Hematopoietic multipotent progenitor cell treated with erythropoietin and hydrocortisone succinate and interleukin-3 and kit ligand, for 15 days (in vitro differentiated cells): ENCODE measurements around the gene EEF1AKMT3.

Experiments used
- DNase-seq: peaks from one replicate; pipeline ENCODE4 v3.0.0-alpha.2; 2015; ENCODE audit warnings: low spot score

Gene EEF1AKMT3

DNA sequence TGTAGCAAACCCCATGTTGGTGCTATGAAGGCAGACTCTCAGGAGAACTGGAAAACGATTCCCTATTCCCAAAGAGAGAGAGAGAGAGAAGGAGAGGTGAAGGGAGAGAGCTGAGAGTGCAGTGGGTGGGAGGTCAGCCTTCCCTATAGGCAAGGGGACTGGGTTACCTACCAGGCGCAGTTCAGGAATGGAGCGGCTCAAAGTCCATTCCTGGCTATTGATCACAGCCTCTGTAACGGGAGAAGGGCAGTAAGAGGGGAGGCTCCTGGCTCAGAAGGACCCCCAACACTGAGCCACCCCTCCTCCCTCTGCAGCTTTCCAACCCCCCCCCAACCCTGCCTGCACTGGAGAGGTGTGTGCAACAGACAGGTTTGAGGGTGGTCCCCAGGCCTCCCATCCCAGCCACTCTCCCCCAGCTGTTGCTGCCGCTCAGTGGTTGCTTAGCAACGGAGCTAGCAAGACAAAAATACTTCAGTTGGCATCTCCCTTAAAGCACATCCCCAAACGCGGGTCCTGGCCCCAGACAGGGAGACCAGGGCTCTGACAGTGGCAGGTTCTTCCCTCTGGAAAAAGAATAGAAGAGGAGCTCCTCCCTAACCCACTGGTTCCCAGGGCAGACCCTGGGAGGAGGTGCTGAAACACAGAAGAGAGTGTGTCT lies 37.1 kb upstream of the EEF1AKMT3 start:
- no peak for DNase-seq

DNA sequence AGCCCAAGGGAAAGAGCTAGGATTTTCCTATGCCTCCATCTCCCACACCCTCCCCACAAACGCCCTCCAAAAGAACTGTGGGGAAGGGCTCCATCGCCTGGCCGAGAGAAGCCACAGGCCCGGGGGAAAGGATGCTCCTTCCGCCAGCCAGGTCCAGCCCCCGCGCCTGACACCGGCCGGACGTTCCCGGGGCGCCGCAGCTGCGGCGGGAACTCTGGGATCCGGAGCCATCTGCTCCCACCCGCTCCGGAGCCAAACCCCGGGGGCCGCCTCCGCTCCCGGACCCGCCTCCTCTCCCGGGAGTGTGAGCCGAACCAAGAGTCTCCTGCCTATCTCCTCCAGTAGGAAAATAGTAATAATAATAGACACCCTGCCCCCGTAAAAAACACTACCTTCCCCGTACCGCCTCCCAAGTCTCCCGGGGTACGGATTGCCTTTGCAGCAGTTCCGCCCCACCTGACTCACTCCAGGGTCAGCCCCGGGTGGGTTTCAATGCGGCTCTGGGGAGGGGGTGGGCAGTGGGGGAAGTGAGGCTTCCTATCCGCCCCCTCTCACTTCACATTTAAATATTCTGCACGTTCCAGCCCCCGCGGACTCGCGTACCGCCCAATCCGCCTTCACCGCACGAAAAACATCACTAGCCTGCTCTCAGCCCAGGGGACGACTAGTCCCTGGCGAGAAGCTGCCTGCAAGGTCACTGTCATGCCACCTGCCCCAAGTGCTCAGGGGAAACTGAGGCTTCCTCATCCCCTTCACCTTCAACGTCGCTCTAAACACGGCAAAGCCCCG lies 36.3 kb upstream of the EEF1AKMT3 start:
- no peak for DNase-seq

DNA sequence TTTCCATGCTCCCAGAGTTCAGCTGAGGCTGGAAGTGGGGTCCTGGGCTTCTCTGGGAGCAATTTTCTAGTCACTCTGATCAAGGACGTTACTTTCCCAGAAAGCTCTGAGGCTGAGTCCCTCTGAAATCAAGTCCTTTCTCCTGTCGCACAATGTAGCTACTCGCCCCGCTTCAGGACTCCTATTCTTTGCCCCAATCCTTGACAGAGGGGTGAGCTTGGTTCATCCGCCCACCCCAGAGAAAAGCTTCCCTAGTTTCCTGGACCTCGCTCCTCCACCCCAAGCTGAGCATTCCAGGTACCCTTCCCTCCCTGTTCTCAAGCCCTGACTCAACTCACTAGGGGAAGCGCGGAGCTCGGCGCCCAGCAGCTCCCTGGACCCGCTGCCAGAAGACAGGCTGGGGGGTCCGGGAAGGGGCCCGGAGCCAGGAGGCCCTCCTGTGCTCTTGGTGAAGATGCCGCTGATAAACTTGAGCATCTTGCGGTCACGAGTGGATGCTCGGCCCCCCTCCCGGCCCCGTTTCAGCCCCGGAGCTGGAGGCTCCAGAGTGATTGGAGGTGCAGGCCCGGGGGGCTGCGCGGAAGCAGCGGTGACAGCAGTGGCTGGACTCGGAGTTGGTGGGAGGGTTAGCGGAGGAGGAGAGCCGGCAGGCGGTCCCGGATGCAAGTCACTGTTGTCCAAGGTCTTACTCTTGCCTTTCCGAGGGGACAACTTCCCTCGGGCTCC lies 35.5 kb upstream of the EEF1AKMT3 start:
- DNase-seq = no peak

DNA sequence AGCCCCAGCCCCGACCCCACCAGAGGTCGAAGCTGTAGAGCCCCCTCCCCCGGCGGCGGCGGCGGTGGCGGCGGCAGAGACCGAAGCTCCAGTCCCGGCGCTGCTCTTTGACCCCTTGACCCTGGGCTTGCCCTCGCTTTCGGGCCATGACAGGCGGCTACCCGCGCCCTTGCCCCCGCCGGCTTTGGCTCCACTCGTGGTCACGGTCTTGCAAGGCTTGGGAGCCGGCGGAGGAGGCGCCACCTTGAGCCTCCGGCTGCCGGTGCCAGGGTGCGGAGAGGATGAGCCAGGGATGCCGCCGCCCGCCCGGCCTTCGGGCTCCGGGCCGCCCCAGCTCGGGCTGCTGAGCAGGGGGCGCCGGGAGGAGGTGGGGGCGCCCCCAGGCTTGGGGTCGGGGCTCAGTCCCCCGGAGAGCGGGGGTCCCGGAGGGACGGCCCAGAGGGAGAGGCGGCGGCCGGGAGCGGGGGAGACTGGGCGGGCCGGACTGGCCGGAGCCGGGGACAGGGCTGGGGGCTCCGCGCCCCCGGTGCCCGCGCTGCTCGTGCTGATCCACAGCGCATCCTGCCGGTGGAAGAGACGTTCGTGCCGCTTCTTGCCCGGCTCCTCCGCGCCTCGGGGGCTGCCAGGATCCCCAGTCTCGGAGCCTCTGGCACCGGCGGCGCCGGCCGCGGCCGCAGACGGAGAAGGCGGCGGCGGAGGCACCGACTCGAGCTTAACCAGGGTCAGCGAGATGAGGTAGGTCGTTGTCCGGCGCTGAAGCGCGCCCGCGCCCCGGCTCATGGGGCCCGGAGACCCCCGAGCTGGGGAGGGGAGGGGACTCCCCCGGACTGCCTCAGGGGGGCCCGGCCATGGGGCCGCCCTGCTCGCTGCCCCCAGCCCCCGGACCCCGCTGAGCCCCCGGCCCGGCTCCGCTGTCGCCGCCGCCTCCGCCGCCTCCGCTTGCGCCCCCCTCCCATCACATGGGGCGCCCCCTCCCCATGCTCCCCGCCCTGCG lies 34.6 kb upstream of the EEF1AKMT3 start:
- DNase-seq = no peak

DNA sequence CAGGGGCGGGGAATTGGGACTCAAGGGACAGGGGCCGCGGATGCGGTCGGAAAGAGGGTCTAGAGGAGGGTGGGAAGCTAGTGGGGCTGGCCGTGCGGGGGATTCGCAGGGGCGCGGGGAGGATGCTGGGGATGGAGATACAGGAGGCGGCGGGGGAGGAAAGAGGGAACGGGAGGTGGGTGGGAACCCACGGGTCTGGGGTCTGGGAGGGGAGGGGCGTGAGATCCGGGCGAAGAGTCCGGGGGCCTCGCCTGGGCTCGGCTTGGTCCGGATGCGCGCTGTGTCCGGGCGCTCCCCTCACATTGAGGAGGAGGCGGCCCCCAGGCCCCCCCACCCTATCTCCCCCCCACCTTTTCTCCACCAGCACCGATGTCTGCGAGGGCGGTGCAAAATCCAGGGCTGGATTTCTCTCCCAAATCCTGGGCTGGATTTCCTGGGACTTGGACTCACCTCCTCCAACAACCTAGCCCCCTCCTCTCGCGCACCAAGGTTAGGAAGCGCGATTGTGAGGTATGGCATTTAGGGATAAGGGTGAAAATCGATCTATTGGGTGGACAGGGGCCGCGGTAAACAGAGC lies 33.7 kb upstream of the EEF1AKMT3 start, which contains the start of gene AGAP2:
TSS of gene AGAP2 (minus strand) at position 82 of the 577 bp plus-strand sequence. CDS start 496 bp downstream, outside the sequence.
- DNase-seq = no peak

DNA sequence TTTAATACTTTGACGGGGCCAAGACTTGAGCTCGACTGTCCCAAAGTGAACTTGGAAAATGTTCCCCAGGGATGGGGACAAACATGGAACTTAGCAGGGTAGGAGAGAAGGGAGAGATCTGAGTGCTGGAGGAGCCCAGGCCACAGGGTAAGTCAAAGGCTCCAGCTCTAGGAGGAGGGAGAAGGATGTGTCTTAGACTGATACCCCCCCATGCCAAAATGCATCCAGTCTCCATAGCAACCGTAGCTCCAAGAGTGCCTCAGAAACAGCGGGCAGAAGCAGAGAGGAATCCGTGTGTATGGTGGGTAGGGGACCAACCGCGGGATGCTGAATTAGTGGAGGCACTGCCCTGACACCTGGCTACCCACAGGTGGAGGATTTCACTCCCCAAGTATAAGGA lies 33.0 kb upstream of the EEF1AKMT3 start:
- no peak for DNase-seq

DNA sequence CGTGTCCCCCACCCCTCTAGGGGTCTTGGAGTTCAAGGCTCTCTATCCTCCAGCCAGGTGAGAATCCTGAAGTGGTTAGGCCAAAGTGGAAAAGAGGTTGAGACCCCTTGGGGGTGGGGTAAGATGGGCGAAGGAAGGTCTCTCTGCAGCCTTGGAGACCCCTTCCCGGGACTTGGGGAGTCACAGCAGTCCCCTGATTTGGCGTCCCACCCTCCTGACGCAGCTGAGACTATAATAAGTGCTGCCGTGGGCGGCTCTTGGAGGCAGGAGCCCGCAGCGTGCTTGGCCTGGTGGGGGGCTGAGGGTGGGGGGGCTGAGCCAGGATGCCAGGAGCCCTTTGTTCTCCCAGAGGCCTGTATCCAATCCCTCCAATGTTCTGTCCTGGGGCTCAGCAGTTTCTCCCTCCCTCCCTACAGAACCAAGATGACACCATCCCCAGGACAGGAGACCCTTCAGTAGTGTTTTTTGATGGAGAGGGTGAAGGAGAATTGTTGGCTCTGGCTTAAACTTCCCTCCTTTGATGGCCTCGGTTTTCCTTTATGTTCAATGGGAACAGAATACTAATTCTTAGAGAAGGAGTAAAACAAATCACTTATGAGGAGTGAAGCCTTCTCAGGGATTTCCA lies 32.4 kb upstream of the EEF1AKMT3 start:
- no peak for DNase-seq

DNA sequence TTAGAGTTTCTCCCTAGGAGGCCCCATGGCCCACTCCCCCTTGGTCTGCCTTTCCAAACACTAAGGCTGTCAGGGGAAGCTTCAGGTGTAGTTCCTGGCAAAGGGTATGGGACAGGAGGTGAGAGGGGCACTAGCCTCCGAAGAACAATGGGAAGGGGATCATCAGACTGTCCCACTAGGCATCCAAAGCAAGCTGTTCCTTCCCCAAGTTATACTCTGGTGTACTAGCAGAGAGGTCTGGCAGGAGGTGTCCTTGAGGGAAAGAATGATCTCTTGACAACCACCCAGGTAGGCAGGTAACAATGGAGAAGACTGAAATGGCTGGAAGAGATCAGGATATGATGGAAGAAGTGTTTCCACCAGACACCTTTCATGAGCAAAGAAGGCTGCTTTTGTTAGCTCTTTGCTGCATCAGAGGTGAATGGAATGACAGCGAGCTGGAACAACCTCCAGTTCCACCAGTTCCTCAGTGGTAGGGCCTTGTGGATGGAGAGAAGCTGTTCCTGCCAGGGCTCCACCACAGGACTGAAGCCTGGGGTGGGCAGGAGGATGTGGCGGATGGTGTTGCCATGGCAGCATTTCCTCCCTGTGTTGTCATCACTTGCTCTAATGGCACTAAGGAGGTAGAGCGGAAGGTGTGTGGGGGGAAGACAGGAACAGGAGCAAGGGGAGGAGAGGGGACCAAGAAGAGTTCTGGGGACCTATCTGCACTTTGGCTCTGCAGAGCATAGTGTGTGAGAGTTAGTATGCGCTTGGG lies 31.6 kb upstream of the EEF1AKMT3 start:
- no peak for DNase-seq

DNA sequence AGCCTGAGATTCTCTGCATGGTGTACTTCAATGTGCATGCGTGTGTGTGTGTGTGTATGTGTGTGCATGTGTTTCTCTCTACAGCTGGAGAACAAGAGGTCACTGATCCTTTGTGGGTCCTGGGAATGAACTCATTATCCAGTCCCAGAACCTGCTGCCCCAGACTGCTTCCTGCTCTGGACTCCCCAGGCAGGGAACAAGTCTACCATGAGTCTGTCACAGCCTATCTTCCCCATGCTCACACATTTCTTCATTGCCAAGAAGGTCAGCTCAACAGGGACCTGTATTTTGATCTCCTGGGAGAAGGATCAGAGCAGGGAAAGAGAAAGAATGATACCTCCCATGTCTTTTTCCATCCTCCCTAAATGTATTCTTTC lies 31.0 kb upstream of the EEF1AKMT3 start:
- DNase-seq = no peak

DNA sequence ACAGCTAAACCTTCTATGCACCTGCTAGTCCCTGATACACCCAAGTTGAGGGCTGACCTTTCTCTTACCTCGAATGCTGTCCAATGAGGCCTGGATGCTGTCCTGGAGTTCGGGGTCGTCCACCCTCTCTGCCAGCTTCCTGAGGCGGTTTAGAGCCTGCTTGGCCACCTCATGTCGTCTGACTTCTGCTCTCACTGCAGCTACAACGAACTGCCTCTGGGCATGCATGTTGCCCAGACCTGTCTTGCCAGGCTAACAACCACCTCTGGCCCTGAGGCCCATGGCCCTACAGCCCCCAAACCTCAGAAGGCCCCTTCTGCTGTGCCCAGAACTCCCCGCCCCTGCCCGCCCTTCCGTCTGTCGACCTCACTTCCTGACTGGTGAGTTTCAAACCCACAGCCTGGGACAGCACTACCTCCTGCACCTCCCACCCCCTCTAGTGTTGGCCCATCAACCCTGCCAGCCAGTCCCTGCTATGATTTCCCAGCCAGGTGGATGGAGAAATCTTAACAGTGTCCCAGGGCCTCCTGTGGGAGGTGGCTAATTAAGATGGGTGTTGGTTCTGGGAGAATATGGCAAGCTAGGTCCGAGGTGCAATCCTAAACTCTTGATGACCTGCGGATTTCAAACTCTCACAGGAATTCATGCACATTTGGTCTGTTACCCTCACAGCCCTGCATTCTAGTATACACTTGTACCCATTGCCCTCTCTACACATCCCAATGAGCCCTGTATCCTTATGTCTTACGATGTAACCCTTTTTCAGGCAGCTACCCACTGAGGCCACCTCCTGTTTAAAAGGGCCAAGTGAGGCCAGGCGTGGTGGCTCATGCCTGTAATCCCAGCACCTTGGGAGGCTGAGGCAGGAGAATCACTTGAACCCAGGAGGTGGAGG lies 30.3 kb upstream of the EEF1AKMT3 start:
- DNase-seq = peak; percentile 20

DNA sequence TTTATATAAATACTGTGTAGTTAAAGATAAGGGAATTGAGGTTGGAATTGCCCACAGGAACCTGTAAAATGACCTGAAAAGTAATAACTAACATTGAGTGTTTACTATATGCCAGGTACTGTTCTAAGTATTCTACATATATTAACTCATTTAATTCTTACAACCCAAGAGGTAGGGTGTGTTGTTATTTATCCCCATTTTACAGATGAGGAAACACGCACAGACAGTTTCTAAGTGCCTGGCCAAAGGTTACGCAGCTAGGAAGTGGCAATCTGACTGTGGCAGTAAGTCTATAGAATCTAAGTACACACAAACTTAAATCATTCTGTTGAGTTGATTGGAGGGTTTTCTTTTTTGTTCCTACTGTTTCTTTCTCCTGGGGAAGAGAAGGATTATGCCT lies 28.6 kb upstream of the EEF1AKMT3 start:
- DNase-seq = no peak

DNA sequence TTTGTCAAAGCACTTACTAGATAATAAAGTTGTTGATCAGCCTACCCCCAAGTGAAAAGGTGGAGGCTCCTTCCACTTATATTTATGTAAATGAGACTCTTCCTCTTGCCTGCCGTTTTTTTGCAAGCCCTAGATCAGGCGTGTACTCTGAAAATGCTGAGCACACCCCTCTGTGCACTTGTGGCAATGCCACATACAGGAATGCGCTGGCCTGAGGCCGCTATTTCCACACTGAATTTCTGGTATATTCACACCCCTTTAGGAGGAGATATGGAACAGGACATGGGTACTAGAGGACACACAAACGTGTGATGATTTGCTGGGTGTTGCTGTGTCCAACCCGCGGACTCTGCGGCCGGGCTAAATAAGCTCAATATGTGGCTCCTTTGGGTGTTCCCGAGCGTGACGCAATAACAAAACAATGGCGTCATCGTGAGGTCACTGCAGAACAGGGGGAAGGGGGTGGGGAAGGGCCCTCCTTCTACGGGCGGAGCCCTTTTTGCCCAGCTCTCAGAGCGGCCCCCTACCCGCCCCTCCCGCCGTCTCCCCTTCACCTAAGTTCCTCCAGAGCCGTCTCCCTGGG lies 28.1 kb upstream of the EEF1AKMT3 start:
- DNase-seq = no peak

DNA sequence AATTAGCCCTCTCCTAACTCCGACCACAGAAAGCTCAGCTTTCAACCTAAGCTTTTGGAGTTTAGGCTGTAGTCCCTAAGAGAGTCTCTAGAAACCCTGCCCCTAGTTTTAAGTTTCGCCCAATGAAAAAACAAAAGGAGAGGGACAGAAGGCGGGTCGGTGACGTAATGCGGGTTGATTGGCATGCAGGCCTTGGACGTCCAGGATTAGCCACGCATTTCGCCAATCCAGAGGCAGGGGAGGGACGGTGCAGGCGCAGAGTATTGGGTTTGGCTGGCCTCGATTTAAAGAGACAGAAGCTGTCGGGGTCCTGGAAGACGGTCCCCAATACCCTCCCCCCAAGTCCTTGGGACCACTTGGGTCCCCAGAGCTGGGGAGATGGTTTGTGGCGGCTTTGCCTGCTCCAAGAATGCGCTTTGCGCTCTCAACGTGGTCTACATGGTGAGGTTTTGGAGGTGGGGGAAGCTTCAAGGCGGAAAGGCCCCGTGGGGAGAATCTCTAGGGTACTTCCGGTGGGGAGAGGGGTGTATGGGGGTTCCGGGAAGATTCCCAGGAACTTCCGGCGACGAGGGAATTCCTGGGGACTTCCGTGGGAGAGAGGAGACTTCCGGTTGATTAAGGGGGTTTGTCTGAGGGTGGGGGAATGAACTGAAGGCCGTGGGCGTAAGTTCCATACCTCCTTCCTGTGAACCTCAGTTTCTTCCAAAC lies 27.5 kb upstream of the EEF1AKMT3 start, which contains the start of gene TSPAN31:
TSS of gene TSPAN31 (plus strand) at position 263 of the 708 bp plus-strand sequence. CDS start at position 379, 116 bp downstream.
- DNase-seq = peak; percentile 95

DNA sequence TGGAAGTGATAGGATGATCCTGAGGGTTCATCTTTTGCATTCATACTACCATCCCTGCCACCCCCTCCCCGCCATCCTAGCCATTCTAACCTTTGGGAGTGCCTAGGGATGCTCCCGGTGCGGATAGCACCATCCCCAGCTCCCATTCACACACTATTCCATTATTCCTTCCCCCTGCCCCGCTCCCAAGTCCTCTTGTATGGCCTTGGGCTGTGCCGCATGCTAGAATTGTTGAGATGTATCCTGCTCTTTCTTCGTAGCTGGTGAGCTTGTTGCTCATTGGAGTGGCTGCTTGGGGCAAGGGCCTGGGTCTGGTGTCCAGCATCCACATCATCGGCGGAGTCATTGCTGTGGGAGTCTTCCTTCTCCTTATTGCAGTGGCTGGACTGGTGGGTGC lies 26.9 kb upstream of the EEF1AKMT3 start:
- DNase-seq = no peak

DNA sequence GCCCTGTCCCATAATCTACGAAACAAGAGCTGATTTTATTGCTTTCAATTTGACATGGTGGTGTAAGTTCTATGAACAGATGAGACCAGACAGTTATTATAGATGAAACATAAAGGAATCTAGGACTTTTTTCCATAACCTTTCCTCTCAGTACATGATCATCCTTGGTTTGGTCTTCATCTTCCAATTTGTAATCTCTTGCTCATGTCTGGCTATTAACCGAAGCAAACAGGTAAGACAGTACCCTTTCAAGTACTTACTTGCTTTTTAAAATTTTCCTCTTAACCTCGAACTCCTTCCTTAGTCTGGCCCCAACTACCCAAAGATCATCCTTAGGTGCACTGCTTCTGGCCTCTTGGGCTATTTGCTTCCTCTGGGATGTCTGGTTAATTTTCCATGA lies 26.4 kb upstream of the EEF1AKMT3 start:
- no peak for DNase-seq

DNA sequence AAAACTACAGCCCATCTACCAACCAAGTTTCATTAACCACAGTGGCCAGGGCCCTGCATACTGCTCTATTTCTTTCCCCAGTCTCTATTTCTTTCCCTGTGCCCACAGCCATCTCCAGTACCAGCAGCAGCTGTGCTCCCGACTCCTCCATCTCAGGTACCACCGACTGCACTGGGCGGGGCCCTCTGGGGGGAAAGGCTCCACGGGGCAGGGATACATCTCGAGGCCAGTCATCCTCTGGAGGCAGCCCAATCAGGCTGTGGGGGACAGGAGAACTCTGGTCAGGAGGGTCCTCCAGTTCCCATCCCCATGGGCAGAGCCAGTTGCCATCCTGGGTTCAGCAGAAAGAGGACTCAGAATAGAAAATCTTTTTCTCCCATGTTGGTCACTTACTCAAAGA lies 23.4 kb upstream of the EEF1AKMT3 start:
- no peak for DNase-seq

DNA sequence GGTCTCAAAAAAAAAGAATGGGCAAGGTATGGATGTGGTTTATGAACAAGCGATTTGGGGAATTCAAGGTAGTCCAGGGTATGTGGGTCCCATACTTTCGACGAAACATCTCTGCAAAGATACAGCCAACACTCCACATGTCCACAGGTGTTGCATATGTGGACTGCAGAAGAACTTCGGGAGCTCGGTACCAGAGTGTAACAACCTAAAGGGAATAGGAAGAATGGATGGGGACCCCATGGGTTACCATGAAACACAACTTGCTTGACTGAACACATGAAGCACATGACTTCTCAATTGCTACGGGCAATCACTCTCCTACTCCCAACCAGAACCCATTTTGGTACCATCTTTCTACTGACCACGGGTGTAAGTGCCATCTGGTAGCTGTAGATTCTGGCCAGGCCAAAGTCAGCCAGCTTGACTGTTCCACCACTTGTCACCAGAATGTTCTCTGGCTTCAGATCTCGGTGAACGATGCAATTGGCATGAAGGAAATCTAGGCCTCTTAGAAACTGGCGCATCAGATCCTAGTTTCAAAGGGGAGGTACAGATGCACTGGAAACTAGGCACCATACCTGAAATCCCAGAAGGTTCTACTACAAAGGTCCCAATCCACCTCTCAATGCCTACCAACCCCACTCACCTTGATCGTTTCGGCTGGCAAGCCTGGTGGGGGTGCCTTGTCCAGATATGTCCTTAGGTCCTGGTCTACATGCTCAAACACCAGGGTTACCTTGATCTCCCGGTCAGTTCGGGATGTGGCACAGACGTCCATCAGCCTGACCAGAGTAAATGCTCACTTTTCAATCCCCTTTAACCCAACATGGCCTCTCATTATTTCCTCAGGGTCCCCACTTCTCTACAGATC lies 21.6 kb upstream of the EEF1AKMT3 start:
- DNase-seq = no peak
